Cerebellar nuclear complex (tissue), 1 donor: Measurements from ENCODE around the gene SPATC1L.
"Not testable (repeated sequence)": the region's sequence is repeated elsewhere in the genome, so short reads cannot be mapped to it uniquely, and the experiment has no call there.

ENCODE experiments used
- DNase-seq, 2 experiments: peaks; one replicate each; lab custom pipeline; 2025; lab: John Stamatoyannopoulos, UW

Gene SPATC1L

DNA sequence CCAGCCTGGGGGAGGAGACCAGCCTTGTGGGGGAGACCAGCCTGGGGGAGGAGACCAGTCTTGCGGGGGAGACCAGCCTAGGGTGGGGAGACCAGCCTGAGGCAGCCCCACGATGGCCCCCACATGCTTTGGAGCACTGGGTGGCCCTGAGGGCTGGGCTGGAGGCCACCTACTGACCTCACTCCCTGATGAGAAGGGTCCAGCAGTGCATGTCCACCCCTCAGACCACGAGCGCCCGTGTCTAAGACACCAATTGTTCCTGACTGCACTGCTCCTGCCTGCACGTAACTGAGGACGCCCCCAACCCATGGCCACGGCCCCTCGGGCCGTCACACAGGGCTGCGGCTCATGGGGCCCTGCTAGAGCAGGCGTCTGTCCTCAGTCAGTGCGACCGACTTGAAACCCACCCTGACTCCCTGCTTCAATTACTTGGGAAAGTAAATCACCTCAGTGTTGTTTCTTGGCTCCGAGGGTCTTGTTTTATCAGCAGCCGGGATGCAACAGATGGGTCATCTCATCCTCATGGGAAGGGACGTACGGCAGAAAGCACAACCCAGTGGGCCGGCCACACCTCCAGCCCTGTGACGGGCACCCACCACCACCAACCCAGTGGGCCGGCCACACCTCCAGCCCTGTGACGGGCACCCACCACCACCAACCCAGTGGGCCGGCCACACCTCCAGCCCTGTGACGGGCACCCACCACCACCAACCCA lies at the start of gene SPATC1L:
Gene SPATC1L, minus strand, starts transcription at position 550 of the 715 bp plus-strand sequence. CDS start 1,643 bp downstream, outside the sequence.
- no peak for DNase-seq

DNA sequence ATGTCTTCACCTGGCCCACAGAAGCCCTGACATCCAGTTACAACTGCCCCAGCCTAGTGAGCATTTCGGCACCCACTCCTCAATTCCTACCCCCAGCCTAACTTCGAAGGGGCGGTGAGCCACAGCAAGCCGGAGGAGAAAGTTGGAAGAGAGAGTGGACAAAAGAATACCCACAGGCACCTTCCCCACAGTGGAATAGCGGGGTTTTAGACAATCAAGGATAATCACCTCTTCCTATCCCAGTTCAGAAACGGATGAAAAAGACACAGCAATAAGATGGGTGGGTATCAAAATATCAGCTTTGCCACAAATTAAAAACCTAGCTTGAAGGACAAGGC lies 45.6 kb upstream of the SPATC1L start:
- no peak for DNase-seq

DNA sequence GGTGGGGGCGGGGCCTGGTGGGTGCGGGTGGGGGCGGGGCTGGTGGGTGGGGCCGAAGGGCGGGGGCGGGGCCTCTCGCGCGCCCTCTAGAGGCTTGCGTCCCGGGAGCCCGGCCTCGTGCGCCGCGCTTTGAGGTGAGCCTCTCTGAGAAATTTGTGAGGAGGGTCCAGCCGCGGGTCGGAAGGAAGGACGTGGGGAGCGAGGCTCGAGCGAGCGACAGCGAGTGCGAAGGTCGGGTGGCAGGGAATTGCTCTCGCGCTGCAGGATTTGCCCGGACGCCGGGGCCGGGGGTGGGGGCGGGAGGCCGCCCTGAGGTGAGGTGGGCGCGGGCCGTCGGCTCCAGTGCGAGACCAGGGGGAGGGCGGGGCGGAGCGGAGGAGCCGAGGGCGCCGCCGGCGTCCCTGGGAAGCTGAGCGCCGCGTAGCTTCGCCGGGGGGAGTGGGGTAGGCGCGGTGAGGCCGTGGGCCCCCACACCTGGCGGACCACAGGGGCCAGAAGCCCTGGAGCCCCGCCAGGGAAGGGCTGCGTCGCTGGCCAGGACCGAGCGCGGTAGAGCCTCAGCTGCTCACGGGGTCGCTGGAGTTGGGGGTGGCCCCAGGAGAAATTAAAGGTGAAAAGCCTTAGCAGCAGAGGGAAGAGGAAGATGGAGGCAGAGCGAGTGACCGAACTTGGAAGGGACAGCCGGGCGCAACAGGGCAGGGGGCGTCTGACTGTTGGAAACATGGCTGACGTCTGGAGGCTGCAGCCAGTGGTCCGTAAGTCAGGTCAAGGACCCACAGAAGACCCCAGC lies 45.1 kb upstream of the SPATC1L start:
- DNase-seq = no peak

DNA sequence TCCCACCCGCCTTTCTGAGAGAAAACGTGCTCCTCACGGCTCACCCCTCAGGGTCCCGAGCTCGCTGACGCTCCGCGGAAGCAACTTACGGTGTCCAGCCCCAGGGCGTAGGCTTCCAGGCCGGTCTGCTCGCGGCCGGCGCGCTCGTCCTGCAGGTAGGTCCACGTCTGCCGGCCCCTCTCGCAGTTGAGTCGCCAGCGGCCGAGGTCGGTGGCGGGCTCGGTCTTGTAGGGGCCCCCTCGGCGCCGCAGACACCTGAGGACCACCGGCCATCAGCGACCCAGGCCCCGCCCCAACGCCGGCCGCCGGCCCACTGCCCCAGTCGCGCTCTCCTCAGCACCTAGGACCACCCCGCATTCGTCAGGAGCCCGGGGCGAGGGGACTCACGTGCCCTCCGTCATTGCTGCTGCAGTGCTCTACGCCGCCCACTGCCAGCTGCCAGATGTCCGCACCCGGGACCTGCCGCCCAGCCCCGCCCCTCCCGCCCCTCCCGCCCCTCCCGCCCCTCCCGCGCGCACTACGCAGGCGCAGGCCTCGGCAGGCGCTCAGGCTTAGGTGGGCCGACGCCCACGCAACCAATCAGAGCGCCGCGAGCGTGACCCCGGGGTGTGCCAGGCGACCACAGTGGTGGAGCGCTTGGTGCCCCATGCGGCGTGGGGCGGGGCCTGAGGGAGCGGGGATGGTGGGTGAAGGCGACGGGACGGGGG lies 44.2 kb upstream of the SPATC1L start, which contains the start of gene LSS:
Gene LSS, minus strand, starts transcription at position 430 of the 707 bp plus-strand sequence. Its CDS starts 29 bp downstream, at position 401.
- peak; percentile 62 to 67 for DNase-seq

DNA sequence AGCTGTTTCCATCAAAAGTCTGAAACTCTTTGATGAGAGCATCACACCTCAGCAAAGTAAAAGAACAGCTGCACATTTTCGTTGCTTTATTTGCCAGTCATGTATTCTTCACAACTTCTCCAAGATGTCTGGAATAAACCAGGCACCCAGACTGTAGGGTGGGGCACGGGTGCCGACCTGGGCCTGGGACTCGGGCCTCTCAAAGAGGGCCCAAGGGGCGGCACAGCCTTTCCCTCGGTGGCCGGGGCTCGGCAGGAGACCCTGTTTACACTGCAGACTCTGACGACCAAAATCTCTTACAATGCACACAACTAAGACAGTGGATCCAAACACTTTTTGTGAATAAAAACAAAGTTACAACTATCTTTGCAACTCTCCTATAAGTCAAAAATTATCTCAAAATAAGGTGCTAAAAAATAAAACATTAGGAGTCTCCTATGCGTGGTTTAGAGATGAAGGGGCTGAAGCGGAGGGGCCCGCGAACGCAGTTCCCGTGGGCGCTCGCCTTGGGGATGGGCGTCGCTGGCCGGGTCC lies 43.6 kb upstream of the SPATC1L start:
- DNase-seq = no peak

DNA sequence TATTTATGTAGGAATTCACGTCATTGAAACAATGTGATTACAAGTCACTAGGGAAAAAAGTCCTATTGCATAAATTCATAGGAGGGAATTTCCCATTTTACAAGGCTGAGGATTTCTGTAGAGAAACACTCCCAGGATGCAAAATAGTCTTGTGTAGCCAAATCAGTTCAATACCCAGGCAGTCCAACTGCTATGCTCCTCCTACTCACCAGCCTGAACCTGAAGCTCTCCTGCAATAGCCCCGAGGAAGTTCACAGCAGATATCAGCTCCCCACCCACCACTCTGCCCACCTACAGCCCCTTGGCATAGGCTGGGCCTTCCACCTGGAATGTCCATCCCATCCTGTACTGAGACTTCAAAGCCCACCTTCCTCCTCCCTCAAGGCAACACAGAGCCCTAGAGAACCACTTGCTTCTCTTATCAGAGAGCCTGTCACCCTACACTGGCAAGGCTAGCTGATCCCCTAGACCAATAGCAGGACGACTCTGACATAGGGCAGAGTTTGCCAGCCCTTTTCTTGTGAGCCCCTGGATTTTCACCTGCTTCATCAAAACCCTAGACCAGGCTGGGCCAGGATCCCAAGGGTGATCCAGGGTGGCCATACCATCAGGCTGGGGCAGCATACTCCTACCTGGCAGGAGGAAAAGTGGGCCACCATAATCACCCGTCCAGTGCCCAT lies 42.8 kb upstream of the SPATC1L start:
- no peak for DNase-seq

DNA sequence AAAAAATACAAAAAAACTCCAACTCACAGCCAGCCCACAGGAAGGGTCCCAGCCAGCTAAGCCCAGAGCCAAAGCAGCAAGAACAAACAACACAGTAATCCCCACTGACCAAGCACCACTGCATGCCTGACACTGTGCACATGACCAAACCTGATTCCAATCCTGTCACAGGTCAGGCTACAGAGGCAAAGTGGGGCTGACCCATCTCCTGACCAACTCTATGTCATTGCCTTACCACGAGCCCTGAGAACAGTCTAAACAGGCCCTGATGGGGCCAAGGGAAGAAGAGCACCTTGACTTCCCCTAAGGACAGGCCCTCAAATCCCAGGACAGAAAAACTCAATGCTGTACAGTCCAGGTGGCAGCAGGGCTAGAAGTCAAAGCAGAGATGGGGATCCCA lies 41.9 kb upstream of the SPATC1L start:
- no peak for DNase-seq

DNA sequence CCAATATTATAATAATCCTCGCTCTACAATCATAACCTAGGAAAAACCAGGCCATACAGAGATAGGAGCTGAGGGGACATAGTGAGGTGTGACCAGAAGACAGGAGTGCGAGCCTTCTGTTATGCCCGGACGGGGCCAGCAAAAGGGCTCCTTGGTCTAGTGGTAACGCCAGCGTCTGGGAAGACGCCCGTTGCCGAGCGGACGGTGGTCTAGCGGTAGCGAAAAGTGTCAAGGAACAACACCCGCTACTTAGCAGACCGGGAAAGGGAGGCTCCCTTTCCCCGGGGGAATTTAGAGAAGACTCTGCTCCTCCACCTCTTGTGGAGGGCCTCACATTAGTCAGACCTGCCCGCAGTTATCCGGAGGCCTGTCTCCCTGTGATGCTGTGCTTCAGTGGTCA lies 39.4 kb upstream of the SPATC1L start:
- not testable (repeated sequence) for DNase-seq

DNA sequence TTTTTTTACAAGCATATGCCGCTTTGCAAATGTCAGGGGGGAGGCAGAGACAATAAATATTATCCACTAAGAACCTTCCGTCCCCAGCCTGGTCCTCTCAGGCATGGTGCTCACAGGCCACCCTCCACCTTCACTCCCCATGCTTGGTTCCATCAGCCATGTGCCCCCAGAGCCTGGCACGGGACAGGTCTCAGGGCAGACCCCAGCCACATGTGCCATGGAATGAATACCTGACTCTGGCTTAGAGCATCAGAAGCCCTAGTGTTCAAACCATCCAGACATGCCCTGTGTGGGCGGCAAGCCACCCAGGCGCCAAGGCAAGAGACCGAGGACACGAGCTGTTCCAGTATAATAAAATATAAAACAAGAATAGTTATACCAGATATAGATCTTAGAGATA lies 39.0 kb upstream of the SPATC1L start:
- no peak for DNase-seq

DNA sequence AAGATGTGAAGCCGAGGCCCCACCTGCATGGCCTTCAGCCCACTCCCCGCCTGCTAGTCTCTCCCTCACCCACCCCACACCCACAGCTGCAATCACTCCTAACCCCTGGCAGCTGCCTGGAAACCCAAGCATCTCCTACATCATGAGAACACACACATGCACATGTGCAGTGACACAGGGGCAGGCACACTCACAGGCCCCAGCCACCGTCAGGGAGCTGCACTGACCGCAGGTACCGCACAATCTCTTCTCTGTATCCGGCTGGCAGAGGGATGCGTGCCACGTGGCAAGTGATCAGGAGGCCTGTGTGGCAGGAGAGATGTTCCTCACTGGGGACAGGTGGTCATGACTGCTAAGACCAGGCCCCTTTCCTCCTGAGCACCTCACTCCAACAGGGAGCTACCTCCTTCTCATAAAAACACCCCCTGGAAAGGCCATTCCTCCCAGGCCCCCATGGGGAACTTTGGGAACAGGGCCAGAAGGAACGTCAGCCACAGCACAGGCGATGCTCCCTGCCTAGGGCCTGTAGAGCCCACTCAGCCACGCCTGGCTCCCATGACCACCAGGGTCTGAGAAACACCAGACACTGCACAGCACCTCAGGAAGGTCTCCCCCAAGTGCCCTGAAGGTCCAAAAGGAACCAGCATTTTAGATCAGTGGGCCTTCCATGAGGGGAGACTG lies 38.3 kb upstream of the SPATC1L start:
- no peak for DNase-seq

DNA sequence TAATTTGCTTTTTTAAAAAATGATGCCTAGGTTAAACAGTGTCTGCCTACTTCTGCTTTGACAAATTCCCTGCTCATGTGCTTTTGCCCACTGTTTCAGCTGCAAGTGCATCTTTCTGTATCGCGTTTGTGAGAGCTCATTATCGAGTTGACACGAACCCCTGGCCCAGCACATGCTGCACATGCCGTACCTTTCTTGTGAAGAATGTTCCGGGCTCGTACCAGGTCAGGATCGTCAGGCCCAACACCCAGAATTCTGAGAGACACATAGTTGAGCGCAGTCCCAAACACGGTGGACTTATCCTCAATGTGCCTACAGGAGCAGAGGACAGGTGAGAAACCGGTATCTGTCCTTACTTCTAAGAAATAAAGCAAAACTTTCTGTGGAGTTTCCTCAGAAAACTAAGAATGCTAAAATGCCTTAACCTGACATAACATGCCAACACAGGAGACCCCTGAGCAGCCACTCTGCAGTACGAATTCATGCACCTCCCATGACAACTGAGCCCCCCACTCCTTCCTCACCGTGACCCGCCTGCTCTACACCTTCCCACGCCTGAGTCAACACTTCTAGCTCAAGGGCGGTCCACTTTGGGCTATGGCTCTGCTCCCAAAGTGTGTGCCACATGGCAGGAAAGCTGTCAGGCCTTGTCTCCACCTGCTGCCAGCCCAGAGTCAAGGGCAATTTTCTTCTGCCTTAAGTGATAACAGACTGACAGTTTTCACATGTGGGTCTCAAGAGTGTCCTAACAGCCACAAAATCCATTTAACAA lies 37.6 kb upstream of the SPATC1L start:
- no peak for DNase-seq

DNA sequence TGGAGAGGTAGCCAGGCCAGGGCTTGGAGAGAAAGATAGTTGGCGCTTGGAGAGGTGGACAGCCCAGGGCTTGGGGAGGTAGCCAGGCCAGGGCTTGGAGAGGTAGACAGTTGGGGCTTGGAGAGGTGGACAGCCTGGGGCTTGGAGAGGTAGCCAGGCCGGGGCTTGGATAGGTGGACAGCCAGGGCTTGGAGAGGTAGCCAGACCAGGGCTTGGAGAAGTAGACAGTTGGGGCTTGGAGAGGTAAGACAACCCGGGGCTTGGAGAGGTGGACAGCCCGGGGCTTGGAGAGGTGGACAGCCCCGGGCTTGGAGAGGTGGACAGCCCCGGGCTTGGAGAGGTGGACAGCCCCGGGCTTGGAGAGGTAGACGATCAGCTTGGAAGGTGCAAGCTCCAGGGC lies 36.6 kb upstream of the SPATC1L start:
- DNase-seq = no peak

DNA sequence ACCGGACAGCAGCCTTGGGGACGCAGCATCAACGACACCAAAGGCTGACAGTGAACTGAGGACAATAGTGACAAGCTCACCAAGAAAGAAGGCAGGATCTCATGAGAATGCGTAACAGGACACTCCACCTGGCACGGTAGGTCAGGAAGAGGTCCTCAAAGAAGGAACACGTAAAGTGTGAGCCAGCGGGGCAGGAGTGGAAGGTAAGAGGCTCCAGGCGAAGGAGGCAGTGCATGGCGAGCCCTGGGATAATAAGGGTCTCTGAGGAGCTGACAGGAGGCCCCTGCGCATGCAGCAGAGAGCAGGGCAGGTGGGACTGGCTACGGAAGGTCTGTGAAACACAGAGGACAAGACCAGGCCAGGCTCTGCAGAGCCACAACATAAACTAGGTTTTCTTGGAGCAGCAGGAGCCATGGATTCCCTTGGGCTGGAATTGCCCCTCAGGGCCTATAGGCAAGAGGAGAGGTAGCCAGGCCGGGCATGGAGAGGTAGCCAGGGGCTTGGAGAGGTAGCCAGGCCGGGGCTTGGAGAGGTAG lies 36.1 kb upstream of the SPATC1L start:
- no peak for DNase-seq

DNA sequence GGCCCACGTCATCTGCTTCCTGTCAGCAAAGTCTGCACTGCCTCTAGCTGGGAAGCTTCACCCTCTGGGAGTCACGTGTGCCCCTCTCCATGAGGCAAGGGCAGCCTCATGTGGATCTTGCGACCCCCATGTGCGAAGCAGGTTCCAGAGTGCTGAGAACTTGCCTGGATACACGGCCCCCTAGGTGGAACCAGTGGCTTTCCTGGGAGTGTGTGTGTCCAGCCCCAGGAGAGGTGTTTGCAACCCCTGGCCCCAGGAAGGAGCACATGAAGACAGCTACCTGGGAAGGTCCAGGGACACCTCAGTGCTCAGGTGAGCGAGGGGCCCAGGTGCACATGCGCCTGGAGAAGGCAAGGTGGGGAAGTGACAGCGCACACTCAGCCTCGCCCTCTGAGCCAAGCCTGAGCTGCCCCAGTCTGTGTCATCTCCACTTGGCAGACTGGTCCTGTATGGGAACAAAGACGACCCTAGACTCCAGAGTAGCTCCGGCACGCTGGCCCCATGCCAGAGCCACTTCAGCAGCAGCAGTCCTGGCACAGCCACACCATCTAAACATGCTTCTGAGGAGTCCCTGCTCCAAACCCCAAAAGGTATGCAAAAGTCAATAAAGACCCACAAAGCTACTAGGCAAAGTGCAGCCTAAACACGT lies 35.5 kb upstream of the SPATC1L start:
- DNase-seq = no peak

DNA sequence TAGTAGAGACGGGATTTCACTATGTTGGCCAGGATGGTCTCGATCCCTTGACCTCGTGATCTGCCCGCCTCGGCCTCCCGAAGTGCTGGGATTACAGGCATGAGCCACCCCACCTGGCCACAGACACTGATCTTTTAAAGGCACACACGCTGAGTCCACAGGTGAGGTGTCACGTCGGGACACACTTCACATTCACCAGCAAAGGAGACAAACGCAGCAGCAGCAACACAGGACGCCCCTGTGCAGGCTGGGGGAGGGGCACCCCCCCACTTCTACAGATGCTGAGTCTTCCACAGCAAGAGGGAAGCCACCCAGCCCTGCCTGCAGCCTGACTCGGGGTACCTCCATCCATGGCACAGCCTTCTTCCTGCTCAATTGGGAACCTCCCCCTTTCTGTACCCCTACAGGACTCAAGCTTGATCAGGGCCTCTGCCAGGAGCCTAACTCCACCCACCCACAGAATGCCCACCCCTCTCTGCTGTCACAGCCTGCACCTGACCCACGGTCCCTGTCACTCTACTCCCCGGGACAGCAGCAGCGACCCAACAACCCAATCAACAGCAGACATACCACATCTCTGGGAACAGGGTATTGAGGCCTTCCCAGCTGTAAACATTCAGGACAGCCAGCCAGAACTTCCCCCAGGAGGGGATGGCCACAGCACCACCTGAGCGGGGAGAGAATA lies 34.8 kb upstream of the SPATC1L start:
- no peak for DNase-seq

DNA sequence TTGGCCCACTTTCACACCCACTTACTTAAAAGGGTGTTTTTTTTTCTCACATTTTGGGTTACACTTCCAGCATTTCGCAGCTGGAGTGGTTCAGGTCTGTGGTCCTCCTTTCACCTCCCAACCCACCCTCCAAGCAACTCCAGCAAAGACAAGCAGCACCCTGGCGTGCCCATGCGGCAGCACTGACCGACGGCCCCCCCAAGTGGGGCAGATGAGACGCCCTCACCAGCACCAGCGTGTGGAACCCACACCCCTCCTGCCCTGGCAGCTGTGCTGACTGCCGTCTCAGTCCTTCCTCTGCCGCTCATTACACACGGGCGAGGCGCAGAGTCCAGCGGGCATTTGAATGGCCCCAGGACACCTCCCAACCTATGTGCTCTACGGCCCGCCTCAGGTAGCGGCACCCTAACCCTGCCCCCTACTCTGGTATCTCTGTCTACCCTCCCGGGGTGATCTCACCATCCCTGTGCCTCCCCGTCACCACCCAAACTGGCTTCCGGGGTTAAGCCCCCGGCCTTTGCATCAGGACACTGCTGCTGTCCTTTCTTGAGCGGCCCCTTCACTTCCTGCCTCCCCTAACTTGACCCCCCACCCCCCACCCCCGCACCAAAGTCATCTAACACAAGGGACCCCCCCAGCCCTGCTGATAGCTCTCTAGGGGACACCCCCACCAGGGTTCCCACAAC lies 33.4 kb upstream of the SPATC1L start:
- no peak for DNase-seq

DNA sequence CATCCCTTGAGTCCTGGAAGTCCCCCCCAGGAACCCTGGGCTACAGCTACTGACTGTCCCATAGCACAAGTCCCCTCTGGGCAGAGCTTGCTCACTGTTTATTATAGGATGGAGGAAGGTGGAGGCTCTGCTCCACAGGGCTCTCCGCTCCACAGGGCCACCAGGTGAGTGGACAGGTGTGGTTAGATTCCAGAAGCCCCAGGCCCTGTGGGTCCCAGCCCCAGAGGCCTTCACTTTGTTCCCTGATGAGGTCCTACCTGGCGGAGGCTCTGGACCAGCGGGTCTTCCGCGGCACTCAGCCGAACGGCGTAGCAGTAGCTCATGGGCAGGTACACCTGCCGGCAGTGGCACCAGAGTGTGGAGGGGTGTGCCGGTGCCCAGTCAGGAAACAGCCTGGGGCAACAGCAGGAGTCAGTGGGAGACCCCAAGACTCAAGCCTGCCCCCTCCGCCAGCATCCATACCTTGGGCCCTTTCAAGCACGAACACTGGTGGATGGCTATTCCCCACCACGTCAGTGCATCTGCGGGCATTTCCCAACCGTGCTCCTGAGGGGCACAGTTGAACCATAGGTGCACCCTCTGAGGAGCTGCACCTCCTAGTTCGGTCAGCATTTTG lies 32.0 kb upstream of the SPATC1L start:
- no peak for DNase-seq
